Activated naive CD4-positive, alpha-beta T cell treated with Interleukin-2 at 50 U/mL for 16 hours (primary cell): Measurements from ENCODE around the gene GGA3.
"Not testable (repeated sequence)": the region's sequence is repeated elsewhere in the genome, so short reads cannot be mapped to it uniquely, and the experiment has no call there.

Experiments
- DNase-seq: peaks from one replicate; pipeline ENCODE4 v3.0.0-alpha.2; 2020

Gene GGA3

GRCh38 chr17:75271955-75272847 lies 10.8 kb upstream of the GGA3 start:
- DNase-seq, result peak; percentile 10

GRCh38 chr17:75271233-75271954 lies 10.0 kb upstream of the GGA3 start:
- DNase-seq, result peak; percentile 89

- no peak for DNase-seq
These were observed 9.5 kb upstream of the GGA3 start, which contains the start of gene MIF4GD for GRCh38 chr17:75270966-75271232. Gene MIF4GD (minus strand): TSS chr17:75271231. CDS start chr17:75270195, 1,036 bp downstream.

DNA sequence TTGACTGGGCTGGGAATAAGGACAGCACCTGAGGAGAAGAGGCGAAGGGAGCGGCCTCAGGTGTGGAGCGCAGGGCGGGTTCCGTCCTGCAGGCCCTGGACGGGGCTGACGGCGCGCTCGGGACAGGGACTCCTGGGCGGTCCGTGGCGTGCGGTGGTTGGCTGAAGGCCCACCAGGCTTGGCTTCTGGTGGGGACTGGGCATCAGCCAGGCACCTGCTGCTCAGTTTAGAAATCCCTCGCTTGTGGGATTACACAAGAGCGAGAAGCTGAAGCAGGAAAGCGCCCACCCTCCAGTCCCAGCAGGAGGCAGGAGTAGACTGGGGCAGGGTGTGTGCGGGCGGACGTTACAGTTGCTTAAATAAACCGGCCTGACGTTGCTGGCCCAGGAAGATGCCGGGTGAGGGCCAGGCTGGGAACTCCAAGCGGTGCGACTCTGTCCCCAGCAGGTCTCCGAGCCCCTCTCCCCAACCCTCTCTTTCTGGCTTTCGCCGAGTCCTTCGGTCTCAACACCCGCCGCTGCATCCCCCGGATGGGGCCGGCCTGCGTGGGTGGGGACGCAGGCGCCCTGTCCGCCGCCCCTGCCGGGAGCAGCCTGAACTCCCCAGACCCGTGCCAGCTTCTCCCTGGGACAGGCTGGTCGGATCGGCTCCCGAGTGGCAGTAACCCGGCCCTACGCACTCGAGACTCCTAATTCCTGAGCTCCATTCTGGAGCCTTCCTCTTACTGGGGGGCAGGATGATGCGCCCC lies 9.0 kb upstream of the GGA3 start:
- DNase-seq, result peak; percentile 56

GRCh38 chr17:75269844-75270217 lies 8.4 kb upstream of the GGA3 start:
- DNase-seq, result no peak

- no peak for DNase-seq
These were observed 6.2 kb upstream of the GGA3 start for GRCh38 chr17:75267411-75268232.

DNA sequence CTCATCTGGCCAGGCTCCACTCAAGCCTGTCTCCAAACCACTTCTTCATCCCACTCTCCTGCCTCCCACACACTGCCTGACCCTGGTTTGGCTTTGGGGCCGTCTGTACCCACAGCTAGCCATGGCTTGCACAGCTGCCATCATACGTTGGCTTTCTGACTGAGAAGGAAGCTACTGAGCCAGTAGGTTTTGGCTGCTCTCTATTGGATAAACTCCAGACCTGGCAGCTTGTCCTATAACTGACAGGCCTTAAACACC lies 5.7 kb upstream of the GGA3 start:
- no peak for DNase-seq

DNA sequence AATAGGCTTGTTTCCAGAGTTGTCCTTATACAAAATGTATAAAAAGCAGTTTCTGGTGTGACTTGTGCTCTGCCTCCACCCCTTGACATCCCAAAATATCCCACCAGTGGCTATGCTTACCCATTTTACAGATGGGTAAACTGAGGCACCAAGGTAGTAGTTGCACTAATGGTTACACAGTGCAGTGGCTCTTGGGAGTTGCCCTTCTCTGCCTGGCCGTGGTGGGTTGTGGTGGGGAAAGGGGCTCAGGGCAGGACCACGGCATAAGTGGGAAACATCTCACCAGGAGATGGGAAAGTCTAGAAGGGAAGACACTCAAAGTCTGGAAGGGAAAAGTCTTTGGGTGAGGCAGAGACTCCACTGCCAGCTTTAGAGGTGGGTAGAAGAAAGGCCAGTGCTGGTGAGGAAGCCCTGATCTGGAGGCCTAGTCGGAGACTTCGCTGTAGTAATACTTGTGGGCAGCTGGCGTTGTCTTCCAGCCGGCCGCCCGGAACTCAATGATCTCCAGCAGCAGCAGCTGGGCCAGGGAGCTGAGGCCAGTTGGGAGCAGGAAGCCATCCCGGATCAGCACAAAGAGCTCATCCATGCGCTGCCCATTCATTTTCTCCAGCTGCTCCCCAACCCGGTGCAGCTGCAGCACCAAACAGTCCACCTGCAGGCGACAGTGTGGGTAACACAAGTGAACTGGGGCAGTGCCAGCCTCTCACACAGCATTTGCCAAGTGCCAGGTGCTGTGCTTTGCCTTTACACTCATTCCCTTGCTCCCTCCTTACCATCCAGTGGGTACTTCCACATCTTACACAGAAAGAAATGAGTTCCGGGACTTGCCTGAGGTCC lies 5.1 kb upstream of the GGA3 start:
- DNase-seq, result no peak

DNA sequence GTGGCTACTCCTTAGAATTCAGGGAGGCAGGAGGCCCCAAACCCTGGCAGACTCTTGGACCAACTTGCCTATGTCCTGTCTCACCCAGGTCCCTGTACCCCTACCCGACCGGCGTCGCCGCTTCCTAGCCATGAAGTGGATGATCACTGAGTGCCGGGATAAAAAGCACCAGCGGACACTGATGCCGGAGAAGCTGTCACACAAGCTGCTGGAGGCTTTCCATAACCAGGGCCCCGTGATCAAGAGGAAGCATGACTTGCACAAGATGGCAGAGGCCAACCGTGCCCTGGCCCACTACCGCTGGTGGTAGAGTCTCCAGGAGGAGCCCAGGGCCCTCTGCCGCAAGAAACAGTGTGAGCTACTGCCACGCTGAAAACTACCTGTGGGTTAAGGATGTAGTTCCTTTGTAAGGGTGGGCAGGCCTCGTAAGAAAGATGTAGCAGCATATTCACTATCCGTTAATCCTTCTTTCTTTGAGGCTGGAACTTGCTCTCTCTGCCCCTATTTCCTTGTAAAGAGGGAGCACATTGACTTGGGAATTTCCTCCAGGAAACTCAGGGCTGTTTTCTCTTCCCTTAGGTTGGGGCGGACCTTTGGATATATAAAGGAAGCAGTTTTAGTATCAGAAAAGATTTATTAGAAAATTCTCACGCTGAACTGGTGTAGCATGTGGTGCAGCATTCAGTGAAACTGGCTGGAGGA lies 4.4 kb upstream of the GGA3 start:
- DNase-seq, result no peak

DNA sequence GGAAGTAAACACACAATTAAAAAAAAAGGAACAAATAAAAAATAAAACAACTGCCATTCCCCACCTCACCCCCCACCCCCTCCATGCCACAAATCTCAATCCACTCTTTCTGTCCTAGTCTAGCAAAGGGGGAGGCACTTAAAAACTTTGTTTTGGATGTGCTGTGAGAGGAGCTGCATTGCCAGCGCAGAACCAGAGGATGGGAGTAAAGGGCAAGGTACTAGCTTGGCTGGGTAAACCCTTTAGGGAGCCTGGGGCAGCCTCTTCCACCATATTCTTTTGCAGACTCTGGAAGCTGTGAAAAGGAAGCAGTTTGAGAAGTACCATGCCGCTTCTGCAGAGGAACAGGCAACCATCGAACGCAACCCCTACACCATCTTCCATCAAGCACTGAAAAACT lies 1.6 kb upstream of the GGA3 start:
- no peak for DNase-seq

DNA sequence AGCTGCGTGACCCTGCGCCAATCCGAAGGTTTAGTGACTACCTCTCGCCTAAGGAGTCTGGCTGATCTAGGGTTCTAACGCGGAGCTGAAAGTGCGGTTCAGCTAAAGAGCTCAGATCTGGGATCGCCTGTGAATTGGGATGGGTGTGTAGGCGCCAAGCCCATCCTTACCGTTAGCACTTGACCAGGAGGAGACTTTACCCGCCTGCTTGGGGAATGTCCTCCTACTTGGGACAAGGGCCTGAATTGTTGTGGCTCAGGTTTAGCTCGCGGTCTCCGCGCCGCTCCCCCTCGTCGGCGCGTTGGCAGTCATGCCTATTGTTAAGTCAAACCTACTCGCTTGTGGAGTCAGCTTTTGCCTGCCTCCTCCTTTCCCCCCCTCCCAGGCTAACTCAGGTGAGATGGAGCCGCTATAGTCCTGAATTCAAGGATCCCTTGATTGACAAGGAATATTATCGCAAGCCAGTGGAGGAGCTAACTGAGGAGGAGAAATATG lies 753 bp upstream of the GGA3 start:
- no peak for DNase-seq

- peak; percentile 66 for DNase-seq
These were observed 618 bp downstream of the GGA3 start for GRCh38 chr17:75260641-75261335.

DNA sequence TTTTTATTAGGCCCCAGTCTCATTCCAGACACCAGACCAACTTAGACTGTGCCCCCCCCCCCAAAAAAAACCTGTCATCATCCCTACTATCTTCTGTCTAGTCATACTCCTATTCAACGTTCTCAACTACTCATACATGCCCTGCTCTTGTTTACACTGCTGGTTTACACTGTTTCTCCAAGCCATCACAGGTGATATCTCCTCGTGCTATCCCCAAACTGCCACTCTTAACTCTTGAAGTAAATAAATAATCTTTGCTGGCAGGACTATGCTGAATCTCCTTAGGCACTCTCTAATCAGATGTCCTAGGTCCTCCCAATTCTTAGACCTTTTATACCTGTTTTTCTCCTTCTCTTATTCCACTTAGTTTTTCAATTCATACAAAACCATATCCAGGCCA lies 4.2 kb downstream of the GGA3 start:
- DNase-seq, result not testable (repeated sequence)

GRCh38 chr17:75255954-75256698 lies 5.3 kb downstream of the GGA3 start:
- DNase-seq, result not testable (repeated sequence)

GRCh38 chr17:75252039-75252816 lies 9.2 kb downstream of the GGA3 start:
- no peak for DNase-seq

DNA sequence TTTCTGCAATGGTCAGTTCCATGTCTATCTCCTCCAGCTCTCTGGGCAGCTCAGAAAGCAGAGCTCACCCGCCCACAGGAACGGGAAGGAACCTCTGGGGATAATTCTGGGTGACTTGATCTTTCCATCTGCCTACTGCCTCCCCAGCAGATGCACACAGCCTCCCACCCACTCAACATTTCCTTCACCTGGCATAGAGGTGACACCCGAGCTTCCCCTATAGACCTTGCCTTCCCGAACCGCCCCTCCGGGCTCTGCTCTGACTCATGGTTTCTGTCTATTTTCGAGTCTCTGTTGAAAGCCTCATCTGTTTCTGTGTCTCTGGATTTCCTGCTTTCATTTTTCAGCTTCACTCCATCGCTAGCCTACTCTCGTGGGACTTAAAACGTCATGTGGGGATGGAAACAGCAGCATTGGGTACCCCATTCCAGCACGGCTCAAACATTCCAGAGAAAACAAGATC lies 11.4 kb downstream of the GGA3 start:
- DNase-seq, result peak; percentile 86

- DNase-seq, result no peak
These were observed 11.8 kb downstream of the GGA3 start for GRCh38 chr17:75249564-75249963.

- no peak for DNase-seq
These were observed 15.0 kb downstream of the GGA3 start for GRCh38 chr17:75246404-75246803.

DNA sequence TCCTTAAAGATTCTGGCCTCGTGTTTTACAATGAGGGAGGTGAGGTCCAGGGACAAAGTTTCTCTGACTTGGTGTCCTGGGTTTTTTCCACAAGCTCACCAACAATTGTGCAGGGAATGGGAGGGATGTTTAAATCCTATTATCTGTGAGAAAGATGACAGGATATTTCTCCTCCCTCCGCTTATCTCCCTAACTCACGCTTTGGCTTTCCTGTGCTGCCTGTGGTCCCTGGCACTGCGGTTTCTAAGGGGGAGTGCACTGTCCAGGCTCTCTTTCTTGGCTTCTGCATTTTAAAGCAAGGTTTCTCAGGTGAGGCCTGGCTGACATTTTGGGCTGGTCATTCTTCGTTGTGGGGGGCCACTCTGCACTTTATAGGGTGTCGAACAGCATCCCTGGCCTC lies 16.4 kb downstream of the GGA3 start:
- DNase-seq, result no peak
